AG04450 (cell line): ENCODE data around the gene SNX18. TPM values are rescaled to one million over a fixed set of nuclear protein-coding genes. Genes with fewer than 3 reads are reported as not detected.

Experiments used
- CTCF ChIA-PET: fragments of 300-600, 350-600 bp; formaldehyde crosslinking; extraction: SDS; loops from one replicate; lab custom pipeline; 2022; ENCODE audit warnings: antibody characterized with exemption, inconsistent platforms; lab: Charles Lee
- POLR2A ChIA-PET: fragments of 350-600 bp; formaldehyde crosslinking; extraction: SDS; loops from one replicate; lab custom pipeline; 2021; ENCODE audit warnings: antibody characterized with exemption, inconsistent platforms; lab: Yijun Ruan, JAX
- DNase-seq: peaks from one replicate; pipeline ENCODE4 v3.0.0-alpha.2; 2011; ENCODE audit warnings: low read depth, low spot score
- H3K27ac ChIP-seq: one replicate; pipeline ENCODE4 v1.5.1; 2012; ENCODE audit warnings: low read depth, low read length, control low read depth
- H3K27me3 ChIP-seq: one replicate; pipeline ENCODE4 v1.6.0; 2012; ENCODE audit warnings: low read length; ENCODE audit not compliant: control insufficient read depth, insufficient read depth
- H3K4me3 ChIP-seq: 2 replicates; pipeline ENCODE4 v1.5.1; 2011; ENCODE audit warnings: mild to moderate bottlenecking, low read depth, low read length, control low read depth
- H3K9me3 ChIP-seq: 2 replicates; pipeline ENCODE4 v1.5.1; 2012; ENCODE audit warnings: low read length; ENCODE audit not compliant: control insufficient read depth, insufficient read depth
- polyA minus RNA-seq: library from RNA; depleted of rRNA, polyadenylated mRNA; stranded (reverse); fragments of >200 nt; gene quantifications from 2 replicates; pipeline ENCODE4 v1.2.3, GENCODE V29; 2011; rRNA and poly(A)+ RNA removed
- polyA plus RNA-seq: library from polyadenylated mRNA; depleted of rRNA; stranded (reverse); fragments of >200 nt; gene quantifications from 2 replicates; pipeline ENCODE4 v1.2.3, GENCODE V29; 2011; rRNA removed
- TF ChIP-seq, protein P1 (sequence below): IDR thresholded peaks from 2 replicates; pipeline ENCODE4 v1.5.1; 2011; ENCODE audit warnings: low read depth, low read length, control low read depth, inconsistent platforms

The SNX18 gene, protein sequence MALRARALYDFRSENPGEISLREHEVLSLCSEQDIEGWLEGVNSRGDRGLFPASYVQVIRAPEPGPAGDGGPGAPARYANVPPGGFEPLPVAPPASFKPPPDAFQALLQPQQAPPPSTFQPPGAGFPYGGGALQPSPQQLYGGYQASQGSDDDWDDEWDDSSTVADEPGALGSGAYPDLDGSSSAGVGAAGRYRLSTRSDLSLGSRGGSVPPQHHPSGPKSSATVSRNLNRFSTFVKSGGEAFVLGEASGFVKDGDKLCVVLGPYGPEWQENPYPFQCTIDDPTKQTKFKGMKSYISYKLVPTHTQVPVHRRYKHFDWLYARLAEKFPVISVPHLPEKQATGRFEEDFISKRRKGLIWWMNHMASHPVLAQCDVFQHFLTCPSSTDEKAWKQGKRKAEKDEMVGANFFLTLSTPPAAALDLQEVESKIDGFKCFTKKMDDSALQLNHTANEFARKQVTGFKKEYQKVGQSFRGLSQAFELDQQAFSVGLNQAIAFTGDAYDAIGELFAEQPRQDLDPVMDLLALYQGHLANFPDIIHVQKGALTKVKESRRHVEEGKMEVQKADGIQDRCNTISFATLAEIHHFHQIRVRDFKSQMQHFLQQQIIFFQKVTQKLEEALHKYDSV
- polyA plus RNA-seq: 68.1 and 74.1 TPM in 2 replicates
- polyA minus RNA-seq: 110 and 113 TPM in 2 replicates

DNA sequence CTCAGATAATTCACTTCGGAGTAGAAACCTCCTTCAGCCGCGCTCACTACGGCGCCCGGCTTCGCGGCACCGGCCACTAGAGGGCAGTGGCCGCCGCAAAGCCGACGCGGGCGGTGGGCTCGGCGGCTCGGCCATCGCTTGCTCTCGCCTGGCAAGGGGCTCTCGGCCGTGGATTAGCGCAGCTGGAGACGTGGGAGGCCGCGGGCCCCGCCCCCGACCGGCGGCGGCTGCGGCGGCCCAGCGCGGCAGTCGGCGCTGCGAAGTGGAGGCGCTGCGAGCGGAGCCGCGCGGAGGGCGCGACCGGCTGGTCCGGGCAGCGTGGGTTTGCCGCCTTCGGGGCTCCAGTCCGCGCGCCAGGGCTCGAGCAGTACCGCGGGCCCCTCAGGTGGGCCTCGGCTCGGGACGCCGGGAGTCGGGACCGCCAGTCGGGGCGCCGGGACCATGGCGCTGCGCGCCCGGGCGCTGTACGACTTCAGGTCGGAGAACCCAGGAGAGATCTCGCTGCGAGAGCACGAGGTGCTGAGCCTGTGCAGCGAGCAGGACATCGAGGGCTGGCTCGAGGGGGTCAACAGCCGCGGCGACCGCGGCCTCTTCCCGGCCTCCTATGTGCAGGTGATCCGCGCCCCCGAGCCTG, at the start of gene SNX18:
Gene SNX18, plus strand, starts transcription at position 248 of the 634 bp plus-strand sequence. Its CDS starts 194 bp downstream, at position 442.
- peak within 1 kb of the TSS; percentile 68 for H3K4me3 ChIP-seq
- ChIA-PET POLR2A (interaction anchor here (0.6 to 2.5 kb wide), 8 partner anchors 37 to 384 kb away, joined by 3 to 13 read pairs (median 6); no protein-coding TSS in a partner anchor), CTCF (interaction anchor here (0.8 to 6.3 kb wide), 32 partner anchors 8 to 519 kb away, joined by 3 to 81 read pairs (median 4); no protein-coding TSS in a partner anchor)
- H3K9me3 ChIP-seq: peaks cover 13% of the 10 kb centered on the region
- H3K27ac ChIP-seq: peak within 1 kb of the TSS; percentile 73
- TF ChIP-seq, protein P1, sequence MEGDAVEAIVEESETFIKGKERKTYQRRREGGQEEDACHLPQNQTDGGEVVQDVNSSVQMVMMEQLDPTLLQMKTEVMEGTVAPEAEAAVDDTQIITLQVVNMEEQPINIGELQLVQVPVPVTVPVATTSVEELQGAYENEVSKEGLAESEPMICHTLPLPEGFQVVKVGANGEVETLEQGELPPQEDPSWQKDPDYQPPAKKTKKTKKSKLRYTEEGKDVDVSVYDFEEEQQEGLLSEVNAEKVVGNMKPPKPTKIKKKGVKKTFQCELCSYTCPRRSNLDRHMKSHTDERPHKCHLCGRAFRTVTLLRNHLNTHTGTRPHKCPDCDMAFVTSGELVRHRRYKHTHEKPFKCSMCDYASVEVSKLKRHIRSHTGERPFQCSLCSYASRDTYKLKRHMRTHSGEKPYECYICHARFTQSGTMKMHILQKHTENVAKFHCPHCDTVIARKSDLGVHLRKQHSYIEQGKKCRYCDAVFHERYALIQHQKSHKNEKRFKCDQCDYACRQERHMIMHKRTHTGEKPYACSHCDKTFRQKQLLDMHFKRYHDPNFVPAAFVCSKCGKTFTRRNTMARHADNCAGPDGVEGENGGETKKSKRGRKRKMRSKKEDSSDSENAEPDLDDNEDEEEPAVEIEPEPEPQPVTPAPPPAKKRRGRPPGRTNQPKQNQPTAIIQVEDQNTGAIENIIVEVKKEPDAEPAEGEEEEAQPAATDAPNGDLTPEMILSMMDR: peak; percentile 92
- H3K27me3 ChIP-seq: no peaks in the 10 kb centered on the region
- peak; percentile 86 for DNase-seq

DNA sequence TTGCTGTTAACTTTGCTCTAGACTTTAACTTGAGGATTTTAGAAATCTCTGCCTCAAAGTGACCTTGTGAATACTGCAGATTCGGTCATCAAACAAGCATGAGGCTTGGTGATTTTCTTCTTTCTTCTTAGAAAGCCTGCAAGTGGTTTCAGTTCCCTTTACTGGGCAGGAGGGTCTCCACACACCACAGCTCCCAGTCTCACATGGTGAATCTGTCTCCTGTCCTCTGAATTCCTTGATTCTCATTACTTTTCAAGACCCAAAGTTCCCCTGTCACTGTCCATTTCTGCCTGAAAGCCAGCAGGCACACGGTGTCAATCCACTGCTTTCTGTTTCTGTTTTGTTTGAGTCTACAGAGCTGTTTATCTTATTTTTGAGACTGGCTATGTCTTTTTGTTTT, 47.9 kb upstream of the SNX18 start:
- no peaks in the 10 kb centered on the region for H3K27me3 ChIP-seq
- peak overlapping the region; percentile 23 for H3K4me3 ChIP-seq
- POLR2A ChIA-PET: interaction anchor here (1.3 to 2.1 kb wide), 3 partner anchors 9 to 20 kb away, joined by 3 to 12 read pairs (median 3); no protein-coding TSS in a partner anchor
- H3K9me3 ChIP-seq: no peaks in the 10 kb centered on the region
- CTCF ChIA-PET: interaction anchor here (1.3 to 4.1 kb wide), 3 partner anchors 20 to 677 kb away, joined by 3 to 30 read pairs (median 16); no protein-coding TSS in a partner anchor
- TF ChIP-seq, protein P1: no peak
- H3K27ac ChIP-seq: peak overlapping the region; percentile 77
- no peak for DNase-seq

DNA sequence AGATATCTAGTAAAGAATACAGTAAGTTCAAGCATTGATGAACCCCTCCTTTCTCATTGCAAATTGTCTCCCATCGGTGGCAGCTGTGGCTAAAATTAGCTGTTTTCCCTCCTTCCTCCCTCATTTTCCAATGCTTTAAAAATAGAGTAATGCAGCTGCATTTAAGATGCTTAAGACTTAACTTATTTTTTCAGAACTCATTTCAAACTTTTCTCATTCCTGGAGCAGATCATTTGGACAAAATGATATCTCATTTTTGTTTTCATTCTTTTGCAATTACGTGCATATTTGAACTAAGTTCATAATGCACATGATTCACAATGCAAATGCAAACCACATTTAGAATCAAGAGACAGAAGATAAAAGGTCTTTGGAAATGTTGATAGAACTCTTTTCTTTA, 47.4 kb upstream of the SNX18 start:
- Histone ChIP-seq H3K9me3 (no peaks in the 10 kb centered on the region), H3K4me3 (peak overlapping the region; percentile 23), H3K27ac (peak overlapping the region; percentile 68), H3K27me3 (no peaks in the 10 kb centered on the region)
- DNase-seq: peak; percentile 16
- ChIA-PET CTCF (interaction anchor here (0.9 to 4.1 kb wide), 4 partner anchors 19 to 677 kb away, joined by 3 to 30 read pairs (median 10); no protein-coding TSS in a partner anchor), POLR2A (interaction anchor here (1.3 to 2.1 kb wide), 3 partner anchors 9 to 20 kb away, joined by 3 to 12 read pairs (median 3); no protein-coding TSS in a partner anchor)
- TF ChIP-seq, protein P1: no peak

DNA sequence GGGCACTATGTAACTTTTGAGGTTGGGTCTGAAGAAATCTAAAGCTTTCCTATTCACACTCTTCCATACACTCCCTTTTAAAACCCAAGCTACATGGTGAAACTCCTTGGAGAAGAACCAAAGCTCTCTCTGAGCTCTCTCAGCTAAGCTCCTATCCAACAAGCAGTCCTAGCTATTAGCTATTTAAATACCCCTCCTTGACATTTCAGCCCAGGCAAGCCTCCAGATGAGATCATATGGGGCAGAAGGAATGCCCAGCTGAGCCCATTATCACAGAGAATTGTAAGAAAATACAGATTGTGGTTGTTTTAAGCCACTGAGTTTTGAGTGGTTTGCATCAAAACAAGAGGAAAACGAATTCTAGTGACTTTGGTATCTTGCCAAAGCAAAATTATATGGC, 46.9 kb upstream of the SNX18 start:
- POLR2A ChIA-PET: interaction anchor here (1.3 to 2.1 kb wide), 3 partner anchors 10 to 19 kb away, joined by 3 to 12 read pairs (median 3); no protein-coding TSS in a partner anchor
- TF ChIP-seq, protein P1: no peak
- CTCF ChIA-PET: interaction anchor here (0.9 to 4.1 kb wide), 4 partner anchors 19 to 676 kb away, joined by 3 to 30 read pairs (median 10); no protein-coding TSS in a partner anchor
- no peak overlapping the region for H3K4me3 ChIP-seq
- H3K9me3 ChIP-seq: no peaks in the 10 kb centered on the region
- no peaks in the 10 kb centered on the region for H3K27me3 ChIP-seq
- peak; percentile 21 for DNase-seq
- H3K27ac ChIP-seq: peak overlapping the region; percentile 68
